GM08714 (cell line): ENCODE results near the gene GRIN3B.

ENCODE experiments used
- H3K4me3 ChIP-seq: fragments of 200-500 bp; sonication (Bioruptor generic); 2 replicates; pipeline ENCODE4 v1.5.1; 2014; ENCODE audit warnings: mild to moderate bottlenecking, low read length, inconsistent platforms
- ZNF274 ChIP-seq: IDR thresholded peaks from 2 replicates; pipeline ENCODE4 v1.6.1; 2012; ENCODE audit warnings: mild to moderate bottlenecking, low read depth, low read length

GRIN3B gene

DNA sequence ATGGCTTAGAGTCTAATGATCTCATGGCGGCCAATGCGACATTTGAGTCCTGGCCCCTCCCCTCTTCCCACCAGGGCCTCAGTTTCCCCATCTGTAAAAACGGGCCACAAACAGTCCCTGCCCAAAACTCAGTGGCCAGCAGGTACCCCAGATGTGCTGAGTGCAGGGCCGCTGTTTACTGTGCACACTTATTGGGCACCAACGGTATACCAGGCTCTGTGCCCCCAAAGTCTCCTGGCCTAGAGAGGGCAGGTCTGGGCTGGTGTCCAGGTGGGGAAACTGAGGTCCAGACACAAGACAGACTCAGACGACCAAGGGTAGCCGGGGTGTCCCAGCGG lies 39.6 kb upstream of the GRIN3B start:
- no peak for TF ChIP-seq ZNF274
- no peak overlapping the region for H3K4me3 ChIP-seq

DNA sequence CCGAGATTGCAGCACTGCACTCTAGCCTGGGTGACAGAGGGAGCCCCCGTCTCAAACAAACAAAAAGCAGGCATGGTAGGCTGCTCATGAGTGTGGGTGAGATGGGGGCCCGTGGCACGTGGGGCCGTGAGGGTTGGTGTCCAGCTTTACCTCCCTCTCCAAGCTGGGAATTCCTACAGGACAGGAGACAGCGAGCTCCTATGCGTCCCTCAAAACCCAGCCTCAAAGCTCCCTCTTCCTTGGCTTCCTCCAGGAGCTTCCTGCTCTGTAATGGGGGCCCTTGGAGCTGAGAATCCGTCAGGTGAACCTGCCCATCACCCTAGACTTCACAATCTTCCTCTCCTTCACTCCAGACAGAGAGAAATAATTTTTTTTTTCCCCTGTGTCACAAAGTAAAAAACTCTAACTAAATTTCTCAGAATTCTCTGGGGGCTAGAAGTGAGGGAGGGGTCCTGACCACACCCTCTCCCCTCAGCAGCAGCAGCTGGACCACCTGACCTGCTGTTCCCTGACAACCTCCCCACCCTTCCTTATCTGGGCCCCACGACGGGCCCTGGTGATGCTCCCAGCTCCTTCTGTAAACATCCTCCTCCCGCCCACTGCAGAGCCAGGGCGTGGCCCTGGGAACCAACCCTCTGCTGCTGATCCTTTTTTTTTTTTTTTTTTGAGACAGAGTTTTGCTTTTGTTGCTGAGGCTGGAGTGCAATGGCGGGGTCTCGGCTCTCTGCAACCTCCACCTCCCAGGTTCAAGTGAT lies 38.2 kb upstream of the GRIN3B start:
- TF ChIP-seq ZNF274, result no peak

DNA sequence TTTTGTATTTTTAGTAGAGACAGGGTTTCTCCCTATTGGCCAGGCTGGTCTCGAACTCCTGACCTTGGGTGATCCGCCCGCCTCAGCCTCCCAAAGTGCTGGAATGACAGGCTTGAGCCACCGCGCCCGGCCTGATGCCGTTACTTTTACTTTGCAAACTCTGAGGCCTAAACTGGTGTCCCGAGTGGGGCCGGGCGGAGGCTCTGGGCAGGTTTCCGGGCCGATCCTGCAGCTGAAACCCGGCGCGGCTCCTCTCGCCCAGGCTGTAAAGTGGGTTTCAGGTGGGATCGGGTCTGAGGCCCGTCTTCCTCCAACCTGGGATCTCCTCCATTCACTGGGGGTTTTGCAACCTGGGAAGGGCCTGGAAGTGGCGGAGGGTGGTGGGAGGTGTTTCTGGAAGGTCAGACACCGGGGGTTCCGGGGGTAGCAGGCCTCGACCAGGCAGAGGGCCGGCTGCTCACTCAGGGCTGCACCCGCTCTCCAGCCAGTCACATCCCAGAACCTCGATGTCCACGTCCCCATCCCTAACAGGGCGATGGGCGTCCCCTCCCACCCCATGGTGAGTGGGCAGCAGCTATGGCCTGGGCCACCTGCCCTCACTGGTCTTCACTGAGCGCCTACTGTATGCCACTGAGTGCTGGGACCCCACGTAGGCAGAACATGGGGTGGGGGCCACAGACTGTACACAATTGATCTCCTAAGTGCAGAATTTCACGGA lies 37.4 kb upstream of the GRIN3B start:
- no peak for TF ChIP-seq ZNF274
- no peak overlapping the region for H3K4me3 ChIP-seq

More for the DNA sequence above, 38.2 kb upstream of the GRIN3B start:
- H3K4me3 ChIP-seq, result no peak overlapping the region

DNA sequence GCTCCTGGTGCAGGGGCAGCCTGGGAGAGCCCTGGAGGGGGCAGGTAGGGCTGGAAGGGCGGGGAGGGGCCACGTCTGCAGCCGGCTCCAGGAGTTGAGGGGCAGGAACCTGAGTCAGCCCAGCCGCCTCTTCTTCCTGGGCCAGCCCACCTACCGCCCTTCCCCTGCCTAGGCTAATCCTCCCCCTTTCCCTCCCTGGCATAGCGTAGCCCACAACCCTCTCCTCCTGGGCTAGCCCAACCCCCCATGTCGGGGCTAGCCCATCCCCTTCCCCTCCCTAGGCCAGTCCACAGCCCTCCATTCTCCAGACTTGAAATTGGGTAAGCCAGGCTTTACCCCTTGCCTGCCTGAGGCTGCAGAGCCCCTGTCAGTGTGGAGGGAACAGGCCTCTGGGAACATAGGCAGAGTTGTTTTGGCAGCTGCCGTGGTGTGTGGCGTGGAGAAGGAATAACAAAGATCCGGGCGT lies 36.7 kb upstream of the GRIN3B start:
- no peak for TF ChIP-seq ZNF274
- H3K4me3 ChIP-seq, result no peak overlapping the region

DNA sequence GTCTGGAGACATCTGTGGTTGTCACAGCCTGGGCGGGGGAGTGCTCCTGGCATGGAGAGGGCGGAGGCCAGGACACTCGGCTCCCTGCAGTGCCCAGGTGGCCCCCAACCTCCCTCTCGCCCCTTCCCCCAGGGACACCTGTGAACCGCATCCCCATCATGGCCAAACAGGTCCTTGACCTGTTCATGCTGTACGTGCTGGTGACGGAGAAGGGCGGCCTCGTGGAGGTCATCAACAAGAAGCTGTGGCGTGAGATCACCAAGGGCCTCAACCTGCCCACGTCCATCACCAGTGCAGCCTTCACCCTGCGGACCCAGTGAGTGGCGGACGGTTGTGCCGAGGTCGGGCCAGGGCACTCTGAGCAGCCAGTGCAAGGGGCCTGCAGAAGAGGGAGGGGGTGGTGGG lies 36.1 kb upstream of the GRIN3B start:
- TF ChIP-seq ZNF274, result no peak

DNA sequence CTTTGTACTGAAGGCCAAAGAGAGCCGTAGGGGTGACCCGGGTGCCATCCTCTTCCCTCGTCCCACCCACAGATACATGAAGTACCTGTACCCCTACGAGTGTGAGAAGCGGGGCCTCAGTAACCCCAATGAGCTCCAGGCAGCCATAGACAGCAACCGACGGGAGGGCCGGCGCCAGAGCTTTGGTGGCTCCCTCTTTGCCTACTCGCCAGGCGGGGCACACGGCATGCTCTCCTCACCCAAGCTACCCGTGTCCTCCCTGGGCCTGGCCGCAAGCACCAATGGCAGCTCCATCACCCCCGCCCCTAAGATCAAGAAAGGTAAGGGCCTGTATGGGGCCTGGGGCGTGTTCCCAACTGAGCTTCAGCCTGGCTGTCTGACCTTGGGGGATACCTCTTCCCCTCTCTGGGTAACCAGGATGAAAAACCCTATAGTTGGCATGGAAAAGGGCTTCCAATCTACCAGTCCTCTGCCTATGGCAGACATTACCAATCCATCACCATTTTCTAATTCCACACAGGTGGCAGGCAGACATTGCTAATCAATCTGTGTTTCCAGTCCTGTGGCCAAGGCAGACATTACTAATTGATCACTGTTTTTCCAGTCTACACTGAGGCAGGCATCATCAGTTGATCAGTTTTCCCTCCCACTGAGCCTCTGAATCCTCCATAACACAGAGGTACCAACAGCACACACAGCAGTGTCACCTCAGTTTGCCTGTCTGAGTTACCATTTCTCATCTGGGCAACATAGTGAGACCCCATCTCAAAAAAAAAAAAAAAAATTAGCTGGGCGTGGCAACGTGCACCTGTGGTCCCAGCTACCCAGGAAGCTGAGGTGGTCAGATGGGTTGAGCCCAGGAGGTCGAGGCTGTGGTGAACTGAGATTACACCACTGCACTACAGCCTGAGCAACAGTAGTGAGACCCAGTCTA lies 35.2 kb upstream of the GRIN3B start:
- no peak overlapping the region for H3K4me3 ChIP-seq
- no peak for TF ChIP-seq ZNF274

More for the DNA sequence above, 36.1 kb upstream of the GRIN3B start:
- H3K4me3 ChIP-seq, result no peak overlapping the region

DNA sequence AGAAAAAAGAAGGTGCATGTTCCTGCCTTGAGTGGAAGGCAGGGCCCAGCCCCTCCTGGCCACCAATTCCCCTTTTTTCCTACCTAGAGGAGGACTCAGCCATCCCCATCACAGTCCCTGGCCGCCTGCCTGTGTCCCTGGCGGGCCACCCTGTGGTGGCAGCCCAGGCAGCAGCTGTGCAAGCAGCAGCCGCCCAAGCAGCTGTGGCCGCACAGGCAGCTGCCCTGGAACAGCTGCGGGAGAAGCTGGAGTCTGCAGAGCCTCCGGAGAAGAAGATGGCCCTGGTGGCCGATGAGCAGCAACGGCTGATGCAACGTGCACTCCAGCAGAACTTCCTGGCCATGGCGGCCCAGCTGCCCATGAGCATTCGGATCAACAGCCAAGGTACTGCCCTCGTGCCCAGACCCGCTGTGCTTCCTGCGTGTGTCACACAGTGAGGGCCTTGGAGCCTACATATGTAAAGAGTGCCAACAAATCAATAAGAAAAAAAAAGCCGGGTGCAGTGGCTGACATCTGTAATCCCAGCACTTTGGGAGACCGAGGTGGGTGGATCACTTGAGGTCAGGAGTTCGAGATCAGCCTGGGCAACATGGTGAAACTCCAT lies 33.6 kb upstream of the GRIN3B start:
- H3K4me3 ChIP-seq, result no peak overlapping the region
- TF ChIP-seq ZNF274, result no peak

DNA sequence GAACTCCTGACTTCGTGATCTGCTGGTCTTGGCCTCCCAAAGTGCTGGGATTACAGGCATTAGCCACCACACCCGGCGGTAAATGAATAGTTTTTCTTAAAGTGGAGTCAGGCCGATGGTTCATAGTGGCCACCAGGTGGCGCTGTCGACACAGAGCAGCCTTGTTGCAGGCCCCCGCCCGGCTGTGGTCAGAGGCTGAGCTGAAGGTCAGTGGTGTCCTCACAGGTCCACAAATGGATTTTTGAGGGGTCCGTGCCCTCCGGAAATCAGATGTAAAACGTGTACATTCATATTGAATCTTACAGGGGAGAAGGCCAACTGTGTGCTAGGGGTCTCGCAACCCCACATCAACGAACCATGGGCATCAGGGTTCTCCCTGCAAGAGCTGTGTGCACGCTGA lies 29.5 kb upstream of the GRIN3B start:
- TF ChIP-seq ZNF274, result no peak
- H3K4me3 ChIP-seq, result no peak overlapping the region

DNA sequence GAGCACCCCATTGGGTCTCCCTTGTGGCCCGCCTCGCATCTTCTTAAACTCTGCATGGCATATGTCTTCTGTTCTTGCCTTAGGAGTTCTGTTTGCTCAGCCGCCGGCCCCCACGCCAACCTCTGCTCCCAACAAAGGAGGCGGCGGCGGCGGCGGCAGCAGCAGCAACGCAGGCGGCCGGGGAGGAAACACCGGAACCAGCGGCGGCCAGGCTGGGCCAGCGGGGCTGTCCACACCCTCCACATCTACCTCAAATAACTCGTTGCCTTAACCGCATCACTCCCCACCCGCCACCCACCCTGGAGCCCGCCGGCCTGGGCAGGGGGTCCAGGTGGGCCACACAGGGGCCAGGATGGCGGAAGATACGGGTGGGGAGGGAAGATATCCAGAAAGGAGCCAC lies 28.4 kb upstream of the GRIN3B start:
- H3K4me3 ChIP-seq, result no peak overlapping the region
- no peak for TF ChIP-seq ZNF274

DNA sequence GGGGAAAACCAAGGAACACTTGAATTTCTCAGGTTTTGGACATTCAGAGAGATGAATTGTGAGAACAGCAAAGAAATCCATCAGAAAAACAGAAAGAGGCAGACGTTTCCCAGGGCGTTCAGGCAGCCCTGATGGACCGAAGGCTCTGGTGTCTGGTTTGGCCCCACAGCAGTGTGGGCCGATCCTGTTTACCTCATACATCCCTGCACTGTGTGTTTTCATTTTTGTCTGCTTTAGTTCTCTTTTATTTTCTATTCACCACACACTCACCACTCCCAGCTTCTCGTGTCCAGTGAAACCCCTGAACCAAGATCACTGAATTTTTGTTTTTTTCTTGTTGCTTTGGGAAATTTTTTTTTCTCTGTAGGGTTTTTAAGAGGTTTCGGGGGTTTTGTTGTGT lies 27.9 kb upstream of the GRIN3B start:
- no peak for TF ChIP-seq ZNF274
- H3K4me3 ChIP-seq, result no peak overlapping the region

DNA sequence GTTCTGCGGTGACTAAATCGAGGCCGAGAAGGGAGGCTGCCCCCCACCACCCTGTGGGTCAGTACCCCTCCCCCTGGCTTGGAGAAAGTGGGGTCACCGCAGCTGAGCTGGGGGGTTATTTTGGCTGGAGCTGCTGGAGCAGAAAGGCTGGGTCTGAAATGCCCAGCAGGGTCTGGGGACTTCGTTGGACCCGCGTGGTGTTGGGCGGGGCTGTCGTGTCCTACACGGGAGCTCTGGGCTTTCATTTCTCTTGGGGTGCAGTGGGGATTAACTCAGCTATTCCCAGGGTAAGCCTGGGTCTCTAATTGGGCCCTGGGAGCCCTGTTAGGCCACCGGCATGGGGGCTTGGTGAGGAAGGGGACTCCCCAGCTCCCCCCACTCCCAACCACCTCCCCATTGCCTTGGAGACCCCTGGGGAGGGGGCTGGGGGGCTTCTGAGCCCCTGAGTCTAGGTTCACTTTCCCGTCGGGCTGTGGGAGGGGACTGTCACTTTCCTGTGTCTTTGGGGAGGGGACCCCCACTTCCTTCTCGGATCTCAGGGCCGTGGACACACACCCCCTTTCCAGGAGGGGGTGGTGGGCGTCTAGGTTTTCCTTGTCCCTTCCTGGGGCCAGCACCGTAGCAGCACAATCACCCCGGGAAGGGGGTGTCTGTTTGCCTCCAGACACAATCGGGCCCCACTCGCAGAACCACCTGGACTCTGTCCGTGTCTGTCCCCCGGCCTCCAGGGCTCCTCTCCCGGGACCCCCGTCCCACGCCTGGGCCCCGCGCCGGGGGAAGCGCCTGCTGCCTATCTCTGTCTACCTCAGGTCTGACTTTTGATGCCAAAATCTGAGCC lies 26.3 kb upstream of the GRIN3B start:
- H3K4me3 ChIP-seq, result no peak overlapping the region
- TF ChIP-seq ZNF274, result no peak

DNA sequence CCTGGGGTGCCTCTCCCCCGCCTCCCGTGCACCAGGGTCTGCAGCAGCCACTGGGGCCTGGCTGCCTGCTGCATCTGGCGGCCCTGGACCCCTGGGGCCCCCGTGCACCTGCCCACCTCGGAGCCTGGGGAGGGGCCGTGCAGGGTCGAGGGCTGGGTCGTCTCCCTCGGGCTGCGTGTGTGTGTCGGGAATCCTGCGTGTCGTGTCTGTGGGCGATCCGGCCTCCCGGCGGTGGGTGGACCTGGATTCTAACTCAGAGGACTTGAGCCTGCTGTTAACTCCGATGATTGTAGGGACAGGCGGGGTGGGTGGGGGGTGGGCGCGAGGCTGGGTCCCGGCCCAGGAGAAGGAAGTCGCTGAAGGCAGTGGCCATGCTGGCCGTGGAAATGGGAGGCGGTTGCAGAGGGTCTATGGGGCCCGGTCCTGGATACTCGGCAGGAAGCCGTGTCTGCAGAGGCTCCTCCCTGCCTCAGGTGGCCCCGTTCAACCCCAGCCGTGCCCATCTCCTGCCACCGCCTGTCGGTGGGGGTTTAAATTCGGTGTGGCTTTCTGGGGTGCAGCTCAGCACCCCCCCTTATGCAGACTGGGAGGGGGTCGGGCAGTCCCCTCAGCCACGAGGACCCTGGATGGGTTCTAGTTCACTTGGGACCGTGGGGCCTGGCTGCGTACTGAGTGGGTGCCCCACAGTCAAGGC lies 25.5 kb upstream of the GRIN3B start:
- TF ChIP-seq ZNF274, result no peak
- no peak overlapping the region for H3K4me3 ChIP-seq

DNA sequence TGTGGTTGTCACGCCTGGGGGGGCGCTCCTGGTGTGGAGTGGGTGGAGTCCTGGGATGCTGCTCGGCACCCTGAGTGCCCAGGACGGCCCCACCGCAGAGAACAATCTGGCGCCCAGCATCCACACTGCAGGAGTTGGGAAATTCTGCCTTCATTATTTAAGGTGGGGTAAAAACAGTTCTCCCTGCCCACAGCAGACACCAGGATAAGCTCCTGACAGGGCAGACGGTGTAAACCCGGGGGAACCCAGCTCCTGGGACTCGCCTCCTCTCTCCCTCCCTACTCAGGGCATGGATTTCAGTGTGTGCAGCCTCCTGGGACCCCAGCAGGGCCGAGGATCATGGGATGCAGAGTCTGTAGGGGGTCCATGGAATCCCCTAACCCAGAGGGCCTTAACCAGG lies 23.7 kb upstream of the GRIN3B start:
- no peak overlapping the region for H3K4me3 ChIP-seq
- no peak for TF ChIP-seq ZNF274
